Transverse colon (tissue), 3 donors: ENCODE data around the gene HS2ST1.

Experiments used
- POLR2A ChIP-seq: fragments of 450-650 bp; IDR thresholded peaks from one replicate; pipeline ENCODE4 v1.6.1; 2016; ENCODE audit warnings: antibody characterized with exemption, mild to moderate bottlenecking, moderate library complexity
- TF ChIP-seq, protein P1 (sequence below), 5 experiments: fragments of 200-600 bp in 3 of 5; fragments of 450-650 bp in 2 of 5; sonication (generic) in 3 of 5; IDR thresholded peaks; 1 replicate in 2 of 5; 2 replicates in 3 of 5; pipeline ENCODE4 v1.5.1; 2016 to 2017; ENCODE audit warnings: antibody characterized with exemption in 5 of 5, inconsistent platforms in 3 of 5, mild to moderate bottlenecking in 2 of 5, moderate library complexity in 1 of 5

GRCh38 chr1:86938450-86938849, 24.0 kb downstream of the HS2ST1 start:
- TF ChIP-seq POLR2A: no peak
- TF ChIP-seq, protein P1, sequence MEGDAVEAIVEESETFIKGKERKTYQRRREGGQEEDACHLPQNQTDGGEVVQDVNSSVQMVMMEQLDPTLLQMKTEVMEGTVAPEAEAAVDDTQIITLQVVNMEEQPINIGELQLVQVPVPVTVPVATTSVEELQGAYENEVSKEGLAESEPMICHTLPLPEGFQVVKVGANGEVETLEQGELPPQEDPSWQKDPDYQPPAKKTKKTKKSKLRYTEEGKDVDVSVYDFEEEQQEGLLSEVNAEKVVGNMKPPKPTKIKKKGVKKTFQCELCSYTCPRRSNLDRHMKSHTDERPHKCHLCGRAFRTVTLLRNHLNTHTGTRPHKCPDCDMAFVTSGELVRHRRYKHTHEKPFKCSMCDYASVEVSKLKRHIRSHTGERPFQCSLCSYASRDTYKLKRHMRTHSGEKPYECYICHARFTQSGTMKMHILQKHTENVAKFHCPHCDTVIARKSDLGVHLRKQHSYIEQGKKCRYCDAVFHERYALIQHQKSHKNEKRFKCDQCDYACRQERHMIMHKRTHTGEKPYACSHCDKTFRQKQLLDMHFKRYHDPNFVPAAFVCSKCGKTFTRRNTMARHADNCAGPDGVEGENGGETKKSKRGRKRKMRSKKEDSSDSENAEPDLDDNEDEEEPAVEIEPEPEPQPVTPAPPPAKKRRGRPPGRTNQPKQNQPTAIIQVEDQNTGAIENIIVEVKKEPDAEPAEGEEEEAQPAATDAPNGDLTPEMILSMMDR (IDR thresholded peaks at IDR 0.05): no peak
